Lung (tissue), 12 donors: ENCODE results near the gene MALT1. TPM values are rescaled to one million over a fixed set of nuclear protein-coding genes. Genes with fewer than 3 reads are reported as not detected.

Experiments
- ATAC-seq: fragments of 200-7000 bp; cut with Tn5 transposase; one replicate; pipeline ENCODE4 v1.9.1; 2020; ENCODE audit warnings: moderate number of reproducible peaks; ENCODE audit not compliant: insufficient read depth, low FRiP score
- DNase-seq, 3 donors: peaks; one replicate each; pipeline ENCODE4 v3.0.0-alpha.2; 2013 to 2017
- H3K27ac ChIP-seq, 2 donors: one replicate each; pipeline ENCODE4 v1.5.1; 2013; ENCODE audit warnings: mild to moderate bottlenecking in 2 of 2, moderate library complexity in 2 of 2, control low read depth in 1 of 2, inconsistent platforms in 1 of 2, low read depth in 1 of 2, low read length in 1 of 2
- H3K27me3 ChIP-seq, 3 donors: one replicate each; pipeline ENCODE4 v1.5.1; 2013; ENCODE audit warnings: low read length in 2 of 3; ENCODE audit not compliant: control insufficient read depth in 3 of 3, insufficient read depth in 3 of 3
- H3K36me3 ChIP-seq, 4 donors: one replicate each; pipeline ENCODE4 v1.5.1; 2013; ENCODE audit warnings: low read length in 4 of 4, mild to moderate bottlenecking in 1 of 4, moderate library complexity in 1 of 4; ENCODE audit not compliant: control insufficient read depth in 4 of 4, insufficient read depth in 4 of 4
- H3K4me1 ChIP-seq, 5 donors: one replicate each; pipeline ENCODE4 v1.5.1; 2013; ENCODE audit warnings: low read length in 5 of 5, mild to moderate bottlenecking in 2 of 5, moderate library complexity in 1 of 5; ENCODE audit not compliant: control insufficient read depth in 5 of 5, insufficient read depth in 5 of 5
- H3K4me3 ChIP-seq: one replicate; pipeline ENCODE4 v1.5.1; 2013; ENCODE audit warnings: mild to moderate bottlenecking, control low read depth, moderate library complexity
- H3K9ac ChIP-seq, 2 donors: one replicate each; pipeline ENCODE4 v1.5.1; 2013; ENCODE audit warnings: low read length in 2 of 2, control low read depth in 1 of 2; ENCODE audit not compliant: insufficient read depth in 1 of 2
- H3K9me3 ChIP-seq, 4 donors: one replicate each; pipeline ENCODE4 v1.5.1; 2013; ENCODE audit warnings: low read length in 3 of 4, mild to moderate bottlenecking in 1 of 4, moderate library complexity in 1 of 4; ENCODE audit not compliant: control insufficient read depth in 4 of 4, insufficient read depth in 3 of 4
- WGBS, 2 donors: extraction: QIAGEN DNeasy Blood & Tissue Kit; methylation state at CpG; one replicate each; pipeline ENCODE4 v1.1.7; 2013; 5-methylcytosine and 5-hydroxymethylcytosine counted together
- polyA plus RNA-seq, 2 donors: library from polyadenylated mRNA; stranded (reverse); fragments of 200-250 nt; gene quantifications; one replicate each; pipeline ENCODE4 v1.2.1, GENCODE V29; 2013
- total RNA-seq, 2 donors: library from RNA; depleted of rRNA in 1 of 2; stranded (reverse); fragments of >200 nt in 1 of 2; gene quantifications; one replicate each; pipeline ENCODE4 v1.2.1, GENCODE V29; 2014 to 2021
- TF ChIP-seq, protein P1 (sequence below): IDR thresholded peaks from 2 replicates; pipeline ENCODE4 v1.5.1; 2012; ENCODE audit warnings: mild to moderate bottlenecking; ENCODE audit errors: control extremely low read depth, extremely low read depth
- donor health status: control.
- donor health status: control.
- donor health status: Bipolar disorder and iron deficiency.
- donor health status: healthy.
- donor health status: DM: yes; HTN: yes; CAD: no.

The MALT1 gene
- total and polyA plus RNA-seq, 4 donors: 6.1 to 35.6 (median 12.9) TPM

- Histone ChIP-seq H3K27ac (no peak overlapping the region), H3K27me3 (no peaks in the 10 kb centered on the region), H3K36me3 (peaks cover 0 to 7% (median 2%) of the 10 kb centered on the region in 4 donors), H3K9ac (no peak overlapping the region), H3K4me1 (peaks cover 0 to 4% (median 0%) of the 10 kb centered on the region in 5 donors), H3K9me3 (no peaks in the 10 kb centered on the region), H3K4me3 (no peak overlapping the region)
- TF ChIP-seq, protein P1, sequence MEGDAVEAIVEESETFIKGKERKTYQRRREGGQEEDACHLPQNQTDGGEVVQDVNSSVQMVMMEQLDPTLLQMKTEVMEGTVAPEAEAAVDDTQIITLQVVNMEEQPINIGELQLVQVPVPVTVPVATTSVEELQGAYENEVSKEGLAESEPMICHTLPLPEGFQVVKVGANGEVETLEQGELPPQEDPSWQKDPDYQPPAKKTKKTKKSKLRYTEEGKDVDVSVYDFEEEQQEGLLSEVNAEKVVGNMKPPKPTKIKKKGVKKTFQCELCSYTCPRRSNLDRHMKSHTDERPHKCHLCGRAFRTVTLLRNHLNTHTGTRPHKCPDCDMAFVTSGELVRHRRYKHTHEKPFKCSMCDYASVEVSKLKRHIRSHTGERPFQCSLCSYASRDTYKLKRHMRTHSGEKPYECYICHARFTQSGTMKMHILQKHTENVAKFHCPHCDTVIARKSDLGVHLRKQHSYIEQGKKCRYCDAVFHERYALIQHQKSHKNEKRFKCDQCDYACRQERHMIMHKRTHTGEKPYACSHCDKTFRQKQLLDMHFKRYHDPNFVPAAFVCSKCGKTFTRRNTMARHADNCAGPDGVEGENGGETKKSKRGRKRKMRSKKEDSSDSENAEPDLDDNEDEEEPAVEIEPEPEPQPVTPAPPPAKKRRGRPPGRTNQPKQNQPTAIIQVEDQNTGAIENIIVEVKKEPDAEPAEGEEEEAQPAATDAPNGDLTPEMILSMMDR: no peak
- 81 to 82% methylated on average over 8 of the region's 8 CpGs for WGBS, 2 donors
- ATAC-seq (no peak), DNase-seq (no peak)
Measured at GRCh38 chr18:58694720-58695468, 23.6 kb downstream of the MALT1 start.

- H3K27me3 ChIP-seq: no peaks in the 10 kb centered on the region
- H3K4me1 ChIP-seq: peaks cover 0 to 4% (median 0%) of the 10 kb centered on the region in 5 donors
- H3K9ac ChIP-seq: no peak overlapping the region
- DNase-seq (no peak), ATAC-seq (no peak)
- TF ChIP-seq, protein P1: no peak
- H3K9me3 ChIP-seq: no peaks in the 10 kb centered on the region
- no peak overlapping the region for H3K27ac ChIP-seq
- WGBS, 2 donors: 98% methylated on average over 5 of the region's 5 CpGs
- peaks cover 0 to 8% (median 1%) of the 10 kb centered on the region in 4 donors for H3K36me3 ChIP-seq
- H3K4me3 ChIP-seq: no peak overlapping the region
Measured at GRCh38 chr18:58695772-58696171, 24.5 kb downstream of the MALT1 start.

DNA sequence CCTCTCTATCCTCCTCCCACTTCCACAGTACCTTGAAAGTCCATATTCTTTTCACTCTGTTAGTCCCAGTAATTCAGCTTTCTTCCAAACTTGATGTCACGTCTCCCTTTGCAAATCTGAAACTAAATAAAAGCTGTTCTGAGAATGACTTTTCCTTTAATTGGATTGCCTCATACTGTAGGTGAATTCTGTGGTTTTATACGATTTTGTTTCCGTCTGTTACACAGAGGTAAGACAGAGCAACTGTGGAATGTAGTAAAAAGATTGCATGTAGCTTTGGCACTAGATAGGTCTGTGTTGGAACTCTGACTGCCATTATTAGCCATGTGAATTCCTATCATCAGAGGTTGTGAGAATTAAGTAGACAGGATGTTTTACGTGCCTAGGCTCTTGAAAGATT lies 25.9 kb downstream of the MALT1 start:
- TF ChIP-seq, protein P1: no peak
- H3K9ac ChIP-seq: no peak overlapping the region
- H3K27me3 ChIP-seq: no peaks in the 10 kb centered on the region
- peaks cover 0 to 2% (median 0%) of the 10 kb centered on the region in 5 donors for H3K4me1 ChIP-seq
- ATAC-seq (no peak), DNase-seq (no peak)
- H3K9me3 ChIP-seq: no peaks in the 10 kb centered on the region
- no peak overlapping the region for H3K27ac ChIP-seq
- no peak overlapping the region for H3K4me3 ChIP-seq
- peaks cover 5 to 10% (median 9%) of the 10 kb centered on the region in 4 donors for H3K36me3 ChIP-seq
- 81 to 85% methylated on average over 4 of the region's 4 CpGs for WGBS, 2 donors
